Measurements from ENCODE around the gene EXD3.
"Not testable (repeated sequence)": the region's sequence is repeated elsewhere in the genome, so short reads cannot be mapped to it uniquely, and the experiment has no call there.

EXD3 gene

DNA sequence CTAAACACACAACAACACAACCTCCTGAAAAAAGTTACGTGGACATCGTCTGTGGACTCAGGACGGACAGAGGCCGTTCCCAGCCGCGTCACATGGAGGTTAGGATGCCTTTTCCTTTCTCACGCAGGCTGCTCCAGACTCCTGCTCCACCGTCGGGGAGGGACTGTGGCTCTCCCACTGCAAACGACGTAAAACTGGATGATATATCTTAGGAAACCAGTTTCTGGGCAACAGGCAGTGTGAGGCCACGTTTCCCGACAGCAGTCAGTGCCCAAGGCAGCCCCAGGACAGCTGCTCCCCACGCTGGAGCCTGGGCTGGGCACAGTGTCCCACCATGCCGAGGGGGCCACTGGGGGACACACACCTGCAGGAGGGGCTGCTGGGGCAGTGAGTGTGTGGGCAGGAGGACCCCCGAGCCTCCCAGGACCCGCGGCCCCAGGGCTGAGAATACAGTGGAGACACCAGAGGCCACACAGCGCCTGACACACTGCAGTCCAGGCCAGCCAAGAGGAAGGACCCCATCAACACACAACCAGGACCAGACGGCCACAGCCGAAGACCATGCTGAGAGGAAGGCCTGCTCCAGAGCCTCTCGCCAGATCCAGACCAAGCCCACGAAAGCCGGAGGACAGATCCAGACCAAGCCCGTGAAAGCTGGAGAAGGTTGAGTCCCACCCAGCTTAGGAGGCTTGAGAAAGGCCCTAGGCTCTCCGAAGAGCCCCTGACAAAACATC, 26.2 kb downstream of the EXD3 start:
- DNase-seq (ENCODE audit: extremely low read depth in 1 of 2, low read depth in 1 of 2): no peak

DNA sequence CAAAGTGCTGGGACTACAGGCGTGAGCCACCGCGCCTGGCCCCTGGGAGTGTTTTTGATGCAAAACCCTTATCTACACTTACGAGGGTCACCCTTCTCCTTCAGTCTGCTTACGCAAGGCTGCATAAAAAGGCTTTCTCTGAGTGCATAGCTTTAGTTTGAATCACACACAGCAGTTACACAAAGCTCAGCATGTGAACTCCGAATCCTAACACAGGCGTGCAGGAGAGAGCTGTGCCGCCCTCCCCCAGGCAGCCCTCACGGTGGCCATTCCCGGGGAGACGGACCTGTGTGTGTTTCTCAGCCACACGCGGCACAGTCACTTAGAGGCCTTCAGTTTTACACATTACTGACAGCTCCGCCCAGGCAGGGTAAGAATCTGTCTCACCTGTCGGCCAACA, 26.7 kb downstream of the EXD3 start:
- DNase-seq (ENCODE audit: extremely low read depth in 1 of 2, low read depth in 1 of 2): no peak

DNA sequence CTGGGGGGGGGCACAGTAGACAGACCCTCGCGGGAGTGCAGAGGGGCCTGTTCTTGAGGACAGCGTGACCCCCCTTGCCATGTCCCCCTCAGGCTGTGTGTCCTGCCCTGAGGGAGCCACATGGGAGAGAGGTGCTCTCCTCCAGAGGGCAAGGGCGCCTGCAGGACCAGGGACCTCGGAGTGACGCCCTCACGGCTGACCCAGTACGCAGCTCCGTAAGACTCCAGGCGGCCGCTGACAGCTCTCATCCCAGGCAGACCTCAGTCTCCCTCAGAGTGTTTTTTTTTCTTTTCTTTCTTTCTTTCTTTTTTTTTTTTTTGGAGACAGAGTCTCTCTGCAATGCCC, 27.3 kb downstream of the EXD3 start:
- DNase-seq (ENCODE audit: extremely low read depth in 1 of 2, low read depth in 1 of 2): no peak

- no peak for DNase-seq (ENCODE audit: extremely low read depth in 1 of 2, low read depth in 1 of 2)
Measured at GRCh38 chr9:137394866-137395665, 27.9 kb downstream of the EXD3 start.

- DNase-seq (ENCODE audit: extremely low read depth in 1 of 2, low read depth in 1 of 2): no peak
Measured at GRCh38 chr9:137393176-137394150, 29.5 kb downstream of the EXD3 start.

- DNase-seq (ENCODE audit: extremely low read depth in 1 of 2, low read depth in 1 of 2): no peak
Measured at GRCh38 chr9:137392232-137393007, 30.5 kb downstream of the EXD3 start.

GRCh38 chr9:137391411-137391754, 31.6 kb downstream of the EXD3 start:
- DNase-seq (ENCODE audit: extremely low read depth in 1 of 2, low read depth in 1 of 2): no peak

DNA sequence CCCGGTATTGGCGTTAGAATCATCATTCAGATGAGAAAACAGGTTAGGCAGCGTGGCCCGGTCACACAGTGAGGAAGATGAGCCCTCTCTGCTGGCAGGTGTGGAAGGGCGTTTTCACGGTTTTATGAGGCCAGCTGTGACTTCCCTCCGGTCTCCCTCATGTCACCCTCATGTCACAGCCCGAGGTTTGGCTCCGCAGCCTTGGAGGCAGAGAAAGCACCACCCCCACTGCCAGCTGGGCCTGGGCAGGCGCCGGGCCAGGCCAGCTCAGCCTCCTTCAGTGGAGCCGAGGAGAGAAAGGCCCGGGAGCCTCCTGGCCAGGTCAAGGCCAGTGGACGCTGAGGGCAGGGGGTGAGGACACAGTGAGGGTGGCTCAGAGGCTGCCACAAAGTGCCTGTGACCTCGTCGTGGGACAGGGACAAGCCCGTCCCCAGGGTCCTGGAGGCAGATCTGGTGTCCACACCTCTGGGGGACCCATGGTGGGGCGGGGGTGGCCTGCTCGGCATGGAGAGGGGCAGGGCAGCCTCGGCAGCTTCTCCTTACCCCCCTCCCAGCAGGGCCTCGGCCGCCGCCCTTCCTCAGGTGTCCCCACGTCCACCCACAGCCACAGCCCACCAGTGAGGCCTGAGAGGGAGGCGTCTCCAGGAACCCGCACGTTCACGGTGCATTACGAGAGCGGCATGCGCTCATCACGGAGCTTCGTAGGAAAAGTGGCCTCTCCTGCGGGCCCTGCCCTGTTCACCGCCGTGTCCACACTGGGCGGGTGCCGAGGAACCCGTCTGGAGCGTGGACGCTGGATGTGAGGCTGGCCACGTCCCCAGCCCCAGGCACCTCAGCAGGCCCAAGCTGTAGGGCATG, 32.2 kb downstream of the EXD3 start:
- no peak for DNase-seq (ENCODE audit: extremely low read depth in 1 of 2, low read depth in 1 of 2)

- DNase-seq (ENCODE audit: extremely low read depth in 1 of 2, low read depth in 1 of 2): no peak
Measured at GRCh38 chr9:137389428-137389746, 33.6 kb downstream of the EXD3 start.

DNA sequence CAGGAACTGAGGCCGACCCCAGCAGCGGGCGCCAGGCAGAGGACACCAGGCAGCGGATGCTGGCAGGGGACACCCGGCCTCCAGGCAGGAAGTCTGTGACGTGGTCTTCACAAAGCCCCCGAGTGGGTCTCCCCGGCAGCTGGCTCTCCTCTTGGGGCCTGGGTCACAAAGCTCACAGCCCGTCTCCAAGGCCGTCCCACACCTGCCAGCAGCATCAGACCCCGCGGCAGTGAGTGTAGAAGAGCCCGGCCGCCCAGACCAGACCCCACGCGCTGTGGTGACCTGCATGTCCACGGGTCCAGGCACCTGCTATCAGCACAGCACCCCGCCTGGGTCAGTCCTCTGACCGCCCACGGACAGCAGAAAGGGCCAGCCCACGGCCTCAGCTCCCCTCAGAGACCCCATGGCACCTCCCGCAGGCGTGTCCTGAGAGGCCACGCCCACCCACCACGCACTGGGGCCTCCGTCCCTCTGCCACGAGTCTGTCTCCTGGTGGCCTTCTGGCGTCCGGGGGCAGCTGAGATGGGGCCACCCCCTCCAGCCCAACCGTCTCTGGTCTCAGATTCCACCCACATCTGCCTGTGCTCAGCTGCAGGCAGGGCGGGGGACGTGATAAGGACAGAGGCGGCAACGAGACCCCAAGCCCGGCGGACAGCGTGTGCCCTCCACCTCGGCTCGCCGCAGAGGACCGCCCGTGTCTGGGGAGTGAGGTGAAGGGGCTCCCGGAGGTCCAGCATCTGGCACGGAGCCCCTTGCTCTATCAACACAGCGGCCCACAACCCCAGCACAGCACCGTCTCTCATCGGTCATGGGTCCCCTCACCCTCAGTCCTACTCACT, 34.2 kb downstream of the EXD3 start:
- no peak for DNase-seq (ENCODE audit: extremely low read depth in 1 of 2, low read depth in 1 of 2)

GRCh38 chr9:137387891-137388560, 34.9 kb downstream of the EXD3 start:
- no peak for DNase-seq (ENCODE audit: extremely low read depth in 1 of 2, low read depth in 1 of 2)

- DNase-seq (ENCODE audit: extremely low read depth in 1 of 2, low read depth in 1 of 2): no peak
Measured at GRCh38 chr9:137387114-137387890, 35.7 kb downstream of the EXD3 start.

GRCh38 chr9:137386507-137387113, 36.4 kb downstream of the EXD3 start:
- not testable (repeated sequence) for DNase-seq (ENCODE audit: extremely low read depth in 1 of 2, low read depth in 1 of 2)

DNA sequence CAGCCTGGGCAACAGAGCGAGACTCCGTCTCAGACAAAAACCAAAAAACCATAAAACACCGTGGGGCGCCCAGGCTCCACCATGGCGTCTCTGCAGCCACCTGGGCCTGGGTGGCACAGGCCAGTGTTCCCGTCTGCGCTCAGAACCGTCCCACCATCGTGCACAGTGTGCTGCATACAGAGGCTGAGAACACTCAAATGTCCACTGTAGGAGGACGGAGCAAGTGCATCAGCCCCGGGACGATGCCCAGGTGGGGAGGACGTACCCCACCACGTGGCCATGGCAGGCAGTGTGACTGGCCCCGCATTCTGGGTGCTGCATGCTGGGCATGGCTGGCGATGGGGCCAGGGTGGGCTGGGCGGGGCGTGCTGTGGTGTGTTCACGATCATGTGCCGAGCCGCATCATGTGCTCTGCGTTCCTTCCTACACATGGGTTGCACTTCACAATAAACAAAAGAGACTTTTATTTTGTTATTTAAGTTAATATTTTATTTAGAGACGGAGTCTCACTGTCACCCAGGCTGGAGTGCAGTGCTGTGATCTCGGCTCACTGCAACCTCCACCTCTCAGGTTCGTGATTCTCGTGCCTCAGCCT, 37.8 kb downstream of the EXD3 start:
- no peak for DNase-seq (ENCODE audit: extremely low read depth in 1 of 2, low read depth in 1 of 2)

- no peak for DNase-seq (ENCODE audit: extremely low read depth in 1 of 2, low read depth in 1 of 2)
Measured at GRCh38 chr9:137383784-137384756, 38.9 kb downstream of the EXD3 start.

All from activated CD8-positive, alpha-beta memory T cell treated with anti-CD3 and anti-CD28 coated beads for 1 hour (primary cell).